Endothelial cell of umbilical vein (primary cell): Measurements from ENCODE around the gene RUSF1. TPM values are rescaled to one million over a fixed set of nuclear protein-coding genes. Genes with fewer than 3 reads are reported as not detected.

ENCODE experiments used
- BruUV-seq: library from RNA; stranded (reverse); fragments of 400-500 nt; replicated peaks from 2 replicates; lab custom pipeline; 2021; lab: Mats Ljungman, UMichigan
- CTCF ChIA-PET: fragments of 300-600, 350-600 bp; sonication (Branson Sonifier 250); formaldehyde crosslinking; loops from one replicate; lab custom pipeline; 2021; ENCODE audit warnings: antibody characterized with exemption, inconsistent platforms; lab: Charles Lee
- POLR2A ChIA-PET: fragments of 300-600, 350-600 bp; sonication (Branson Sonifier 250); formaldehyde crosslinking; loops from one replicate; lab custom pipeline; 2021; ENCODE audit warnings: antibody characterized with exemption, inconsistent platforms; lab: Charles Lee
- DNase-seq: peaks from one replicate; pipeline ENCODE4 v3.0.0-alpha.2; 2011; ENCODE audit warnings: low read depth, low spot score
- FAIRE-seq: peaks from 2 replicates; lab custom pipeline; 2011; peaks lifted over from hg19 to GRCh38; lab: Jason Lieb, UNC
- H2AFZ ChIP-seq: 2 replicates; pipeline ENCODE4 v1.6.0; 2012; ENCODE audit warnings: low read depth, low read length, control low read depth, inconsistent platforms
- H3K27ac ChIP-seq: 2 replicates; pipeline ENCODE4 v1.5.1; 2011; ENCODE audit warnings: low read depth, mild to moderate bottlenecking, control low read depth, low read length, moderate library complexity; ENCODE audit not compliant: insufficient read depth
- H3K27me3 ChIP-seq, 2 experiments: 2 replicates each; pipeline versions ENCODE4 v1.6.0 to v1.6.1; 2011; ENCODE audit warnings: low read length in 2 of 2, mixed read lengths in 1 of 2; ENCODE audit not compliant: control insufficient read depth in 2 of 2, insufficient read depth in 2 of 2
- H3K36me3 ChIP-seq, 2 experiments: 2 replicates in 1 of 2; 3 replicates in 1 of 2; pipeline ENCODE4 v1.5.1; 2011; ENCODE audit warnings: low read length in 2 of 2, mild to moderate bottlenecking in 1 of 2, moderate library complexity in 1 of 2; ENCODE audit not compliant: control insufficient read depth in 2 of 2, insufficient read depth in 2 of 2; ENCODE audit errors: extremely low read depth in 1 of 2
- H3K4me1 ChIP-seq: 3 replicates; pipeline ENCODE4 v1.5.1; 2011; ENCODE audit warnings: mild to moderate bottlenecking, low read length; ENCODE audit not compliant: control insufficient read depth, insufficient read depth; ENCODE audit errors: extremely low read depth
- H3K4me2 ChIP-seq: 2 replicates; pipeline ENCODE4 v1.6.1; 2011; ENCODE audit warnings: low read length, control low read depth, mixed read lengths; ENCODE audit not compliant: insufficient read depth
- H3K4me3 ChIP-seq, 3 experiments: fragments of 200-600 bp in 1 of 3; sonication (generic), shearing (Covaris generic) in 1 of 3; replicated peaks in 1 of 3; 2 replicates each; pipeline ENCODE4 v1.5.1; 2011 to 2016; ENCODE audit warnings: control low read depth in 3 of 3, low read length in 3 of 3, mild to moderate bottlenecking in 2 of 3, inconsistent platforms in 1 of 3, low read depth in 1 of 3, moderate library complexity in 1 of 3; ENCODE audit not compliant: insufficient read depth in 1 of 3
- H3K79me2 ChIP-seq: 2 replicates; pipeline ENCODE4 v1.6.0; 2012; ENCODE audit warnings: low read length, inconsistent platforms; ENCODE audit not compliant: control insufficient read depth, insufficient read depth
- H3K9ac ChIP-seq: replicated peaks from 2 replicates; pipeline ENCODE3; 2011; ENCODE audit warnings: low read length, control low read depth; ENCODE audit not compliant: insufficient read depth; ENCODE audit errors: extremely low read depth
- H3K9me1 ChIP-seq: replicated peaks from 3 replicates; pipeline ENCODE4 v1.6.0; 2011; ENCODE audit warnings: mild to moderate bottlenecking, low read length; ENCODE audit not compliant: control insufficient read depth, insufficient read depth; ENCODE audit errors: extremely low read depth
- H3K9me3 ChIP-seq: replicated peaks from 2 replicates; pipeline ENCODE4 v1.5.1; 2012; ENCODE audit warnings: low read length, inconsistent platforms; ENCODE audit not compliant: control insufficient read depth, insufficient read depth
- H4K20me1 ChIP-seq: replicated peaks from 2 replicates; pipeline ENCODE3; 2011; ENCODE audit warnings: mild to moderate bottlenecking, low read length; ENCODE audit not compliant: control insufficient read depth, insufficient read depth; ENCODE audit errors: extremely low read depth
- CTCF ChIP-seq, 2 donors: IDR thresholded peaks; 1 replicate in 1 of 2; 2 replicates in 1 of 2; pipeline ENCODE4 v1.5.1; 2011; ENCODE audit warnings: low read length in 2 of 2, mild to moderate bottlenecking in 2 of 2, moderate library complexity in 2 of 2, control low read depth in 1 of 2, inconsistent platforms in 1 of 2, low read depth in 1 of 2; ENCODE audit not compliant: insufficient read depth in 1 of 2; ENCODE audit errors: extremely low read depth in 1 of 2
- EZH2 ChIP-seq: IDR thresholded peaks from 2 replicates; pipeline ENCODE4 v1.6.1; 2012; ENCODE audit warnings: borderline replicate concordance, low read depth, mild to moderate bottlenecking, moderate library complexity, low read length, inconsistent platforms; ENCODE audit not compliant: severe bottlenecking
- FOS ChIP-seq: IDR thresholded peaks from 2 replicates; pipeline ENCODE4 v1.6.1; 2011; ENCODE audit warnings: mild to moderate bottlenecking, low read length, moderate library complexity, borderline replicate concordance; ENCODE audit not compliant: insufficient read depth
- GATA2 ChIP-seq: IDR thresholded peaks from 2 replicates; pipeline ENCODE4 v1.7.0; 2011; ENCODE audit warnings: low read depth, mild to moderate bottlenecking, moderate library complexity, mixed read lengths, low read length; ENCODE audit not compliant: insufficient read length, insufficient read depth
- JUN ChIP-seq: IDR thresholded peaks from 2 replicates; pipeline ENCODE4 v1.6.1; 2011; ENCODE audit warnings: borderline replicate concordance, low read depth; ENCODE audit not compliant: insufficient read length, insufficient read depth
- MAX ChIP-seq: IDR thresholded peaks from 2 replicates; pipeline ENCODE4 v1.6.1; 2011; ENCODE audit not compliant: insufficient read depth, insufficient read length
- MYC ChIP-seq: IDR thresholded peaks from one replicate; pipeline ENCODE4 v1.6.1; 2011; ENCODE audit warnings: mild to moderate bottlenecking, low read depth, low read length
- POLR2A ChIP-seq: IDR thresholded peaks from 2 replicates; pipeline ENCODE4 v1.6.1; 2012; ENCODE audit warnings: low read depth, mild to moderate bottlenecking, control low read depth, low read length
- POLR2AphosphoS5 ChIP-seq: IDR thresholded peaks from 2 replicates; pipeline ENCODE4 v1.6.1; 2012; ENCODE audit warnings: low read depth, mild to moderate bottlenecking, control low read depth, low read length, moderate library complexity; ENCODE audit not compliant: insufficient read depth
- dilution Hi-C: fragments of 300-500 bp; cut with MboI; formaldehyde crosslinking; loops from one replicate; pipeline ENCODE4 v1.15.0; 2019; ENCODE audit warnings: low sequenced_read_pairs; ENCODE audit not compliant: extremely low pct_ligation_motif_present
- intact Hi-C: fragments of 100-400 bp; cut with micrococcal nuclease; formaldehyde crosslinking; loops from one replicate; pipeline ENCODE4 v1.10.0; 2022
- polyA plus RNA-seq, 4 experiments: library from polyadenylated mRNA; depleted of rRNA in 3 of 4; stranded (reverse) in 3 of 4; unstranded in 1 of 4; fragments of >200 nt; gene quantifications; 2 replicates each; pipeline versions ENCODE4 v1.2.1 to v1.2.3, GENCODE V29; 2011 to 2012; ENCODE audit warnings: missing spikeins in 1 of 4
- total RNA-seq: library from RNA; stranded (reverse); gene quantifications from 2 replicates; pipeline ENCODE4 v1.2.3, GENCODE V29; 2021

Gene RUSF1
- total and polyA plus RNA-seq, 2 donors (not counting 3 experiments of a cell fraction or from before 2014, with no cell fraction given): 36.4 to 40.3 TPM

GRCh38 chr16:31464348-31464769, 43.8 kb downstream of the RUSF1 start:
- H3K4me2 ChIP-seq: no peak overlapping the region
- no TSS peak for BruUV-seq
- H3K27me3 ChIP-seq: no peaks in the 10 kb centered on the region
- dilution Hi-C loops (no loop called here), intact Hi-C loops (no loop called here)
- no peak overlapping the region for H3K27ac ChIP-seq
- ChIA-PET POLR2A (no interaction called here), CTCF (no interaction called here)
- no peak overlapping the region for H3K9ac ChIP-seq
- TF ChIP-seq GATA2: no peak
- no peak for TF ChIP-seq POLR2A
- TF ChIP-seq MYC: no peak
- no peak for TF ChIP-seq EZH2
- TF ChIP-seq MAX: no peak
- TF ChIP-seq FOS: no peak
- no peak for TF ChIP-seq JUN
- no peak for TF ChIP-seq CTCF (IDR thresholded peaks at IDR 0.05; ENCODE audit: extremely low read depth in 1 of 2, insufficient read depth in 1 of 2, low read depth in 1 of 2, low read length in 2 of 2)
- no peak for TF ChIP-seq POLR2AphosphoS5
- FAIRE-seq (no peak), DNase-seq (no peak)
- H4K20me1 ChIP-seq: no peaks in the 10 kb centered on the region
- H3K4me1 ChIP-seq: peaks cover 8% of the 10 kb centered on the region
- no peaks in the 10 kb centered on the region for H3K9me3 ChIP-seq
- peaks cover 6 to 27% of the 10 kb centered on the region in 2 experiments for H3K36me3 ChIP-seq
- peaks cover 9% of the 10 kb centered on the region for H3K79me2 ChIP-seq
- no peak overlapping the region for H2AFZ ChIP-seq
- no peaks in the 10 kb centered on the region for H3K9me1 ChIP-seq
- no peak overlapping the region for H3K4me3 ChIP-seq
